Astrocyte (in vitro differentiated cells and primary cell): ENCODE data around the gene TRANK1.

ENCODE experiments used
- CTCF ChIP-seq: IDR thresholded peaks from 2 replicates; pipeline ENCODE4 v1.5.1; 2011; ENCODE audit warnings: low read depth, mild to moderate bottlenecking, inconsistent platforms, low read length, moderate library complexity; ENCODE audit not compliant: insufficient read depth
- EZH2 ChIP-seq: IDR thresholded peaks from 2 replicates; pipeline ENCODE4 v1.6.1; 2012; ENCODE audit warnings: mild to moderate bottlenecking, low read length, inconsistent platforms; ENCODE audit not compliant: insufficient read depth

GRCh38 chr3:36908647-36909180, 36.1 kb downstream of the TRANK1 start:
- TF ChIP-seq CTCF (no peak), EZH2 (no peak)
